Measurements from ENCODE around the gene HYAL1.

Gene HYAL1, protein sequence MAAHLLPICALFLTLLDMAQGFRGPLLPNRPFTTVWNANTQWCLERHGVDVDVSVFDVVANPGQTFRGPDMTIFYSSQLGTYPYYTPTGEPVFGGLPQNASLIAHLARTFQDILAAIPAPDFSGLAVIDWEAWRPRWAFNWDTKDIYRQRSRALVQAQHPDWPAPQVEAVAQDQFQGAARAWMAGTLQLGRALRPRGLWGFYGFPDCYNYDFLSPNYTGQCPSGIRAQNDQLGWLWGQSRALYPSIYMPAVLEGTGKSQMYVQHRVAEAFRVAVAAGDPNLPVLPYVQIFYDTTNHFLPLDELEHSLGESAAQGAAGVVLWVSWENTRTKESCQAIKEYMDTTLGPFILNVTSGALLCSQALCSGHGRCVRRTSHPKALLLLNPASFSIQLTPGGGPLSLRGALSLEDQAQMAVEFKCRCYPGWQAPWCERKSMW

DNA sequence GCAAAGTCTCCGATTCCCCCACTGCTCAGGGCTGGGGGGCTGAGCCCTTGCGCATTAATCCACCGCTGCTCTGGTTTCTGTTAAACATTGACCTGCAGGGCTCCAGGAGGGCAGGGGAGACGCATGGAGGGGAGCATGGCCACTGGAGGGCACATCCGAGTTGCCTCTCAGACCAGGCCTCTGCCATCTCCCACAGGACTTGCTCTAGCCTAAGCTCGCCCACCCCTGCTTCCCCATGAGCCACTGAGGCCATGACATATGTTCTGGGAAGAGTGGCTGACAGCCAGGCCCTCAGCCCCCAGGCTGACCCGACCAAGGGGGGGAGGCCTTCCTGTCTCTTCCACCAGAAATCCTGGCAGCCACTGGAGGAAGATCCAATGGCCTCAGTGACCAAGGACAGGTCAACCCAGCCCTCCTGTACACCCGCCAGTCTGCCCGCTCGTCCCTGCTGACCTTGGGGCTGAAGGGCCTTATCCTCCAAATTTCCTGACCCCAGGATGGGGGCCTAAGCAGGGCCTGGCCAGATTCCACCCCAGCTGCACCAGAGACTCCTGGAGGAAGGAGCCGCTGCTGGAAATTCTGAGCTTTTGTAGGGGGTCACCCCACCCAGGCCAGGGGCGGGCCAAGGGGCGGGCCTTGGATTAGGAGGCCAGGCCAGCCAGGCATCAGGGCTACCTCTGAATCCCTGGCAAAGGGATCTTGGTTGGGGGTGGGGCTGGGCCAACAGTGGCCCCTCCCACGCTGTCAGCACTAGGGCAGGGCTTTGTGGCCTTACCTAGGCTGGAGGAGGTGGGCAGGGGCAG is at the start of gene HYAL1:
Gene HYAL1, minus strand, starts transcription at position 562 of the 803 bp plus-strand sequence. CDS start 618 bp downstream, outside the sequence.
- DNase-seq: no peak

DNA sequence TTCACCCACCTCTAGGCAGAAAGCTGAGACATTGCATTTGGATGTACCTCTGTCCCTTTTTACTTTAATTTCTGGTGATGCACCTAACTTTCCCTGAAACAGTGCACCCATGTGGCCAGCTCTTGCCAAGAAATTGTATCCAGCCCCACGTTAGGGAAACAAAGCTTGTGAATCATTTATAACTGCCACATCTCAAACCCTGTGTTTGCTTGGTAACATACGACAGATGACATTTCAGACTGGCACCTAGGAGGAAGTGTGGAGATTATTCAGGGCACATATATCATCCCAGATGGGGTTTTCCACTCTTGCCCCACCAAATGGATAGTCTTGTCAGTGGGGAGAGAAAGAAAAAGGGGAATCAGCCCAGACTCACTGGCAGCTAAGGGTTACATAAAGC is 49.4 kb upstream of the HYAL1 start:
- no peak for DNase-seq

DNA sequence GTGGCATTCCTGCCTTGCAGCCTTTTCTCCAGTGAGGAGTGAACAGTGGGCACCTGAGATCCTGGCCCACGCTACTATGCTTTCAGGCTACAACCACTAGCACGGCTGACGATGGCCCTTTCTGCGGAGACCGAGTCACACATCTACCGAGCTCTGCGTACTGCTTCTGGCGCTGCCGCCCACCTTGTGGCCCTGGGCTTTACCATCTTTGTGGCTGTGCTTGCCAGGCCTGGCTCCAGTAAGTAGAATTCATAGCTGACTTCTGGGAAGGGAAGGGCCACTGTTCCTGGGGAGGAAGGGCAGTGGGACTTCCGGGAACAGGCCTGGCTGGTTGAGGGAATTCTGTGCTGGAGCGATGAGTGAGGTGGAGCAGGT is 47.9 kb upstream of the HYAL1 start:
- DNase-seq: no peak

DNA sequence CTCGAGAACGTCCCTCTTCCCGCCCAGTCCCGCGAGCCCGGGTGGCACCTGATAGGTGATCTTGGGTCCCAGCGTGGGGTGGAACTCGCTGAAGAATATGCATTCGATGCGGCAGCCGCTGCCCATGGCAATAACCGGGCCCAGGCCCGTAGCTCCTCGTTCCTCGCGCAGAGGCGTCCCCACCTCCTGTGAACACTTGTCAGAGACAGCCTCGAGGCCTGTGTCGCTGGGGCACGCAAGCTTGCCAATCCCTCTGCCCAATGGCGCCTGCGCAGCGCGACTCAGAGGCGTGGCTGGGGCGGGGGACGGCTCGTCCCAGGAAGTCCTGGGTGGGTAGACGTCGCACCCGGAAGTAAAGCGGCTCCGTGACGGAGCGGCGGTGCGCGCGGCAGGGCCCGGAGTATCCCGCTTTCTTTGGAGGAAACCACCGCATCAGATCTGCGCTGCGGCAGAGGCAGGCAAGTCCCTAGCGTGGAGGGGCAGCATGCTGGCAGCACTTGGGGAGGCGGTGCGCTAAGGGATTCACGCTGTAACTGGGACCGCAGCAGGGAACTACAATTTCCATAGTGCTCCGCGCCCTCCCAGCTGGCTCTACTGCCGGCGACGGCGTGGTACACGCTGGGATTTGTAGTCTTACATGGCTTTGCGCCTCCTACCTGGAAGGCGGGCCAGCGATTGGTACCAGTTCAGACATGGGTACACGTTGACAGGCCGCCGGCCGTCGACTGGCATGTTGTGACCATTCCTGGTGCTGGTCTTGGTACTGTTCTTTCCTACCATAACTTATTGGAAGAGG is 47.4 kb upstream of the HYAL1 start, which contains the start of the genes CYB561D2 and NPRL2:
Gene CYB561D2, plus strand, starts transcription at position 336 of the 796 bp plus-strand sequence. CDS start 572 bp downstream, outside the sequence.
Gene NPRL2, minus strand, starts transcription at position 249 of the 796 bp plus-strand sequence. Its CDS starts 123 bp downstream, at position 126.
- DNase-seq: peak; percentile 71

DNA sequence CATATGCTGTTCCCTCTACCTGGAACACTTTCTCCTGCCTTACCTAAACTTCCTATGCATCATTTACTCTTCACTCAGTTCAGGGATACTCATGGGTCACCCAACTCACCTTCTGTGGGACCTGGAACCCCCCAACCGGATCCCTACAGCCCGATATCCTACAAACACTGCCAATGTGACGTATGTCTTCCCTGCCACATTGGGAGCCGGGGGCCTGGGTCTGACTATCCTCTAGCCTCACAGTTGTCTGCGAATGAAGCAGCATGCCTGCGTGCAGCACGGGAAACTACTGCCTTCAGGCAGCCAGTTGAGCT is 46.8 kb upstream of the HYAL1 start:
- DNase-seq: no peak

DNA sequence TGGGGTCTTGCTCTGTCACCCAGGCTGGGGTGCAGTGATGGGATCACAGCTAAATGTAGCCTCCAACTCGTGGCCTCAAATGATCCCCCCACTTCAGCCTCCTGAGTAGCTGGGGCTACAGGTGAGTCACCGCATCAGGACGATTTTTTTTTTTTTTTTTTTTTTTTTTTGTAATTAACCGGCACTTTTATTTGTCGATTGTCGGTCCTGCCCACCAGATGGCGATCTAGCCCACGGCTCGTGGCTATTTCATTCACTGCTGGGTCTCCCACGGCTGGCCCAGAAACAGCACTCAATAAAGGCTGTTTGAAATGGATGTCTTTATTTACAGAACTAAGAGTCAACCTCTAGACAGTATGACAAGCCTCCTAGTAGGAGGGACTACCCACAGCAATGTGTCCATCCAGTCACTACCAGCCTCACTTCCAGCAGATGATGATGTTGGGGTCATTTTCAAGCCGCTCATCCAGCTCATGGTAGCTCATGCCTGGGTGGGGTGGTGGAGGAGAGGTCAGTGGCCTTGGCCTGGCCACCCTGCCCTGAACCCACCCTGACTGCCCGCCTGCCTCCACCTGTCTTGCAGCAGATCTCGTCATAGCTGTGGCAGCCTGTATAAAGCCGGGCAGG is 43.9 kb upstream of the HYAL1 start:
- peak; percentile 50 for DNase-seq

DNA sequence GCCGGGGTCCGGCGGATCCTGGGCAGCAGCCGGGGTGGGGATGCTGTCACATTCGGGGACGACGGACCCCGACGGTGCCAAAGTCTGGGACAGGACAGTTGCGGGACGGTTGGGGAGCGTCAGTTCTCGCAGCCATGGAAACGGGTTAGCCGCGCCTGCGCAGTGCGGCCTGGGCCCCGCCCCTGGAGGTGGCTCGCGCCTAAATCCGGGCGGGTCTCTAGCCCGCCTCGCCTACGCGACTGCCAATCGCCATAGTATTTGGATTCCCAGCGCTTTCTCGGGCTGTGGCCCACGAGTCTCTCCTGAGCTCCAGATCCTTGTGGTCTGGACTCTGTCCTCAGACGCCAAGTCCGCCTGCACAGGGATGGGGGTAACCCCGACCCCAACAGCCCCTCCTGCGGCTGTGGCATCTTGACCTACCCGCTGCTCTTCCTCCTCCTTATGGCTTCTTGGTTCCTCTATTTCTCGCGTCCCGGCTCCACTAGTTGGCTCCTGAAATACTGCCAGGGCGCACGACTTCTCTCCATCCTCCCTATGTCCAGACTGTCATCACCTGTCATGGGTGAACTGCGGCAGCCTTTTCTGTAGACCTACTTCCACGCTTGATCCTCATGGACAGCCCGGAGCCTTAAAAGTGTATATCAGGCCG is 42.3 kb upstream of the HYAL1 start, which contains the start of gene ZMYND10:
Gene ZMYND10, minus strand, starts transcription at position 147 of the 649 bp plus-strand sequence. CDS start 153 bp downstream, outside the sequence.
- DNase-seq: no peak

DNA sequence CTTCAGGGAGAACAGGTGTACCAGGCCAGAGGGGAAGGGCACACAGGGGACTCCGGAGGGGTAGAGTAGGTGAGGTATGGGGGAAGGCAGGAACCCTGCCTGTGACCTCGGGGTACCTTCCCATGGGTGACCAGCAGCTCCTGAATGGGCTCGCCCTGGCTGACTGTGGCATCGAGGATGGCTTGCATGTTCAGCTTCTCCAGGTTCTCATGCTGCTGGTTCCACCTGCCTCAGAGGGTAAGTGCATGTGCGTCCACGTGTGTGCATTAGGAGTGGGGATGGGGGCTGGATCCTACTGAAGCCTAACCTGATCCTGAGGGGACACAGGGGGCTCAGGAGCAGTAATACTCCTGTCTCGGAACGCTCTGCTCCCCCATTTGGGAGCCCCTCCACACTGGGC is 41.6 kb upstream of the HYAL1 start:
- no peak for DNase-seq

DNA sequence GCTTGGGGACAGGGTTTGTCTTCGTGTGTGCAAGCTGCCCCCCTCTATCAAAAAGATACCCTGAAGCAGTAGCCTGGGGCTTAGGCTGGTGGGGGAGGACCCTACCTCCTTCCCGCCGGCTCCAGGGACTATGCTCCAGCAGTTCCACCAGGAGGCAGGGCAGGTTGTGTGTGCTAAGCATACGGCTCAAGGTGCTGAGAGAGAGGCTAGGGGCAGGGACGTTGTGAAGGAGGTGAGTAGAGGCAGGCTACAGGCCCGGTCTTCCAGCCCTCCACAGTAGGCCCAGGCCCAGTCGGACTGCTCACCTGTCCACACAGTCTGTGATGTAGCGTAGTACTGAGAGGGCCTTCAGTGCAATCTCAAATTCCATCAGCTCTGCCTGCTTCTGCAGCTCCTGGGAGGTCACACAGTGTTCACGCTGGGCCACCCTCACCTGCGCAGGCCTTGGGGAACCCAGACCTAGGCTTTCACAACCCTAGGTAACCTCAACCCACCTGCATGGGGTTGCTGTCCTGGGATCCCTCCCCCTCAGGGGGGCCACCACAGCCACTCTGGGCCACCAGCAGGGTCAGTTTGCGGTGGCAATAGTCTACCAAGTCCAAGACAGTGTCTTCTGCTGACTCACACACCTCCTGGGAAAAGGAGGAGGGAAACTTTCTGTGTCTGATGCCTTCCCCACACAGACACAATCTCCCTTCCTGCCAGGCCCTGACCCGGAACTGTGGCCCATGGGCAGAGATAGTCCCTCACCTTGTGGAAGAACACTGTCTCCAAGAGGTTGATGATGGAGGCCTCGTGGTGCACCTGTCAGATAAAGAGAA is 39.6 kb upstream of the HYAL1 start:
- DNase-seq: no peak

DNA sequence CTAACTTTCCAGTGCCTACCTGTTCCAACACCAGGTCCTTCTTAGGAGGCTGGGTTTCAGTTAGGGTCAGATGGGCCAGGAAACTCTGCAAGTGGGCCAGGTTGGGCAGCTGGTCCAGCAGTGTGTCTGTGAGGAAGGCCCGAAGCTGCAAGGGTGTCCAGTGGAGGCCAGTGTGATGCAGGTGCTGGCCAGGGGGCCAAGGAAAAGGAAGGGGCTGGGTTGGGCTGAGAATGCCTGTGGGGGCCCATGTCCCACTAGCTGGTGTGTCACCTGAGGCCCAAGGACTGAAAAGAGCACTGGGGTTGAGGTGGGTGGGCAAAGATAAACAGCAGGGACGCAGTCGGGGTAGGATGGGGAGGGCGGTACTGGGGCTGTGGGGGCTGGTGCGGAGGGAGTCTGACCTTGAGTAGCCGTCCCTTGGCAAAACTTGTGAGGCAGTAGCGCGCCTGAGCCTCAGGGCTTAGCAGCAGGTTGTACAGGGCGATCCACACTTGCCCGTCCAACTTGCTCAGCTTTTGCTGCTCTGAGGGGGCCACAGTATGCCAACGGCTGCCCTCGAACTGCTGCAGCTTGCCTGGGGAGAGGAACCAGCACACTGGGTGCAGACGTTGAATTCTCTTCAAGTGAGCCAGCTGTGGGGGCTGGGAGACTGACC is 38.7 kb upstream of the HYAL1 start:
- no peak for DNase-seq

DNA sequence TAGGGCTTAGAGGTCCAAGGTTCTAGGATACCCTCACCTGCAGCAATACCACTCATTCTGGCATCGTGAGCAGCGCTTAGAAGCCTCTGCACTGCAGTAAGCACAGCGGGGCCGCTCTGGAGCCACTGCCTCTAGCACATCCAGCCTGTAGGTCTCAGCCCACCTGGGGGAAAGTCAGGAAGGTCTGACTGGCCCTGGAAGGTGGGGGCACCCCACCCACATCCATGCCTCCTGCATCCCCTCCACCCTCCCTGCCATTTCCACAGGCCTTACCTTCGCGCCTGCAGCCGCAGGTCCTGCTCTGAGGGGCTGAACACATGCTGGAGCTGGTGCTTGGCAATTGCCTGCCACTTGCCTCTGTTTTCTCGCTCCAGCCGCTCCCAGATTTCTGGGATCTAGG is 38.2 kb upstream of the HYAL1 start:
- no peak for DNase-seq

DNA sequence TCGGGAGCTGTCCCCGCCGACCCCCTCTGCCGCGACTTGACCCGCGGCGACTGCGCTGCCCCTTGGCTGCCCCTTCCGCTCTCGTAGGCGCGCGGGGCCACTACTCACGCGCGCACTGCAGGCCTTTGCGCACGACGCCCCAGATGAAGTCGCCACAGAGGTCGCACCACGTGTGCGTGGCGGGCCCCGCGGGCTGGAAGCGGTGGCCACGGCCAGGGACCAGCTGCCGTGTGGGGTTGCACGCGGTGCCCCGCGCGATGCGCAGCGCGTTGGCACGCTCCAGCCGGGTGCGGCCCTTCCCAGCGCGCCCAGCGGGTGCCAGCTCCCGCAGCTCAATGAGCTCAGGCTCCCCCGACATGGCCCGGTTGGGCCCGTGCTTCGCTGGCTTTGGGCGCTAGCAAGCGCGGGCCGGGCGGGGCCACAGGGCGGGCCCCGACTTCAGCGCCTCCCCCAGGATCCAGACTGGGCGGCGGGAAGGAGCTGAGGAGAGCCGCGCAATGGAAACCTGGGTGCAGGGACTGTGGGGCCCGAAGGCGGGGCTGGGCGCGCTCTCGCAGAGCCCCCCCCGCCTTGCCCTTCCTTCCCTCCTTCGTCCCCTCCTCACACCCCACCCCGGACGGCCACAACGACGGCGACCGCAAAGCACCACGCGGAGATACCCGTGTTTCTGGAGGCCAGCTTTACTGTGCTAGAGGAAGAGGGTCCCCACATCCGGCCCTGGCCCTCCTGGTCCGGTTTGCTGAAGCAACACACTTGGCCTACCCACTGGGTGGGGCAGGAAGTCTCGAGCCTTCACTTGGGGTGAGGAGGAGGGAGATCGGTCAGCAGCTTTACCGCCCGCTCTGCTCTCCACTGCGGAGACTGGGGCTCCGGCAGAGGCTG is 37.3 kb upstream of the HYAL1 start, which contains the start of gene RASSF1:
Gene RASSF1, minus strand, starts transcription at position 389 of the 882 bp plus-strand sequence. Its CDS starts 31 bp downstream, at position 358.
- no peak for DNase-seq

DNA sequence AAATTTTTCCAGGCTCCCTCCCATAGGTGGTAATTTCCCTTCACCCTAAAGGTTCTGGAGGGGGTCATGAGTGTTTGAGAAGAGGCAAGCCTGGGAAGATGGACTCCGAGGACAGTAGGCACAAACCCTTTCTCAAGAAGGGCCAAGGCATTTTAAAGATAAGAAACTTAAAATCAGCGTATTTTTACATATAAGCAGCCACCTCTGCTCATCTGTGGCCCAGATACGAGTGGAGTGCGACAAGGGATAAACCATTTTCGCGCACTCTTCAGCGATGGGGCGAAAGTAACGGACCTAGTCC is 36.7 kb upstream of the HYAL1 start:
- no peak for DNase-seq

DNA sequence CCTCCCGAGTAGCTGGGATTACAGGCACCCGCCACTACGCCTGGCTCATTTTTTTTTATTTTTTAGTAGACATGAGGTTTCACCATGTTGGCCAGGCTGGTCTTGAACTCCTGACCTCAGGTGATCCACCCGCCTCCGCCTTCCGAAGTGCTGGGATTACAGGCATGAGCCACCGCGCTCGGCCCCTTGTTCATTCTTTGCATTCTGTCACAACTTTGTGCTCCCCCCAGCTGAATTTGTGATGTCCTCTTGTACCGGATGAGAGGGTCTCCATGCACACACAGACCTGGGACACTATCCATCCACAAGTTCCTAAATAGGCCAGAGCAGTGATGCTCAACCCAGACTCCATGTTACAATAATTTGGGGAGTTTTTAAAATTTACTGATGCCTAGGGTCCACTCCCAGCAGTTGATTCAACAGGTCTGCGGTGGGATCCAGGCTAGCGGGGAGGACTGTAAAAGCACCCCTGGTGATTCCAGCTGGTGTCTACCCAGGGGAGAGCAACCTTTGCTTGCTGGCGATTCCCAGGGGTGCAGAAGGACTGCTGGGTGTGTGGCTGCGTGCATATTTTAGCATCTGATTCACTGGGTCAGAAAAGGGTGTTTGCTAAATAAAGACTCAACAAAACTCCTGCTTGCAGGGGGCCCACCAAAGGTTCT is 36.2 kb upstream of the HYAL1 start:
- DNase-seq: no peak

DNA sequence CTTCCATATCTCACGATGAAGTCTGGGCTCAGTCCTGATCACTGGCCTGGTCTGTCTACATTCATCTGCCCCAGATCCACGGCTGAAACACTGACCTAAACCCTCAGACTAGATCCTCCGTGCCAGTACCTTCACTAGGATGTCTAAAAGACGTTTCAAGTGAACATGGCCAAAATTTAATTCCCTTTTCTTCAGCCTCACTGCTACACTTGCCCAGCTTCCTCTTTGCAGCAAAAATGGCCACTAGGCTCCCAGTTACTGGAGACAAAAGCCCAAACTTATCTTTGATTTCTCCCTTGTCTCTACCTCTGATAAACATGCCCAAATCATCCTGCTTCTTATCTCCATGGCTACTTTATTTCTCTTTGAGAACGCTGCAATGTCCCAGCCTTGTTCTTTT is 35.6 kb upstream of the HYAL1 start:
- DNase-seq: no peak

DNA sequence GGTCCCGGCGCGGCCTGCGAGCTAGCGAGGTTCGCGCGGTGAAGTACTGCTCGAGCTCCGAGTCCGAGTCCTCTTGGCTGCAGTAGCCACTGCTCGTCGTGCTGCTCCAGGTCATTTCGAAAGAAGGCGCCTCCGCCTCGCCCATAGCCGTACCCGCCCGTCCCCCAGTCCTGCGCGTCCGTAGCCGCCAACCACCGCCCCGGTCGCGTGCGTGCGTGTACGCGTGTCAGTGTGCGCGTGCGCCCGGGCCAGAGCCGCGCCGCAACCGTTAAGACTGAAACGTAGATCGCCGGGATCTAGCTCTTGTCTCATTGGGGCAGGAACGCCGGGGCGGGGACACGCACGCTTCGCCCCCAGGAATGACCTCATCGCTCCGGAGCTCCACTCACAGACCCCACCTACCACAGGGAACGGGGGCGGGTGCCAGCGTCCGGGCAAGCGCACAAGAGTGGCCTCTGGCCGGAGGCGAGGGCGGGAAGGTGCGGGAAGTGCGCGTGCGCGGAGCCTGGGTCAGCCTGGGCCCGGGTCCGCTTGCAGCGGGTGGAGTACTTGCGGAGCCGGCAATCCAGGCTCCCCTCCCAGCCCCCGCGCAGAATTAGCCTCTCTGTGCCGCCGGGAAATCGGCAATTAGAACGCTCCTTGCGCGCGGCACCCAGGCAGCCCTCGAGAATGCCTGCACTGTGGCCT is 33.9 kb upstream of the HYAL1 start:
- peak; percentile 92 for DNase-seq

DNA sequence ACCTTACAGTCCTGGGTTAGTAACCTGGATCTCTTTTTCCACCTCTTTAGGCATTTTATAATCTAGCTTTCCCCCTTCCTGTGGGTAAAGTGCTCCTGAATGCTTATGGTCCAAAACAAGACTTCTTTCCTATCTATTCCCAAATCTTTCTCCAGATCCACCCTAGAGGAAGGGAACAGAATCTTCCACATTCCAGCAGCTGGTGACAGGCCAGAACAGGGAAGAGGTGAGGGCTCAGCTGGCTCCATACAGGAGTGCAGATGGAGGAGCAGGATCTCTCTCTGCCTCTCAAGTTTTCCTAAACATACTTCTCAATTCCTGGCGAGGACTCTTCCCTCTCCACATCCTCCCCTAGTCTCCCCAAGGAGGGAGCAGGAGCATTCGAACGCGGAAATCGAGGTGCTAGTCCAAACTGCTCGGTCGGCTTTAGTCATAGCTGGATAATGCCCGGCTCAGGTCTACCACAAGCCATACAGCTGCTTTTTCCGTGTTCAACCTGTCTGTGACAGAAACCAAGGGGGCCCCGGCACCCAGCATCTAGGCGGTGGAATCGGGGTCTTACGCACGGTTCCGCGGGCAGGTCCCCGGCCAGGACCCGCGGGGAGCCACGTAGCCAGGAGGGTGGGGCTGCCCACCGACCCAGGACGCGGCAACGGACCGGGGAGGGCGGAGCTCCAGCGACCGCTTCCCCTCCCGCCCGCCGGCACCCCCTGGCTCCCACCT is 33.2 kb upstream of the HYAL1 start:
- DNase-seq: no peak
